NCI-H82 (cell line): ENCODE data around the gene P2RX6.
"Not testable (repeated sequence)": the region's sequence is repeated elsewhere in the genome, so short reads cannot be mapped to it uniquely, and the experiment has no call there.

Source experiments
- DNase-seq: peaks from one replicate; lab custom pipeline; 2025; lab: John Stamatoyannopoulos, UW

P2RX6 gene

GRCh38 chr22:21014726-21015465 lies at the start of gene P2RX6:
P2RX6 (plus strand) TSS chr22:21015165; CDS start chr22:21015175, 10 bp downstream.
- DNase-seq = peak; percentile 78

GRCh38 chr22:20965888-20966855 lies 48.8 kb upstream of the P2RX6 start:
- no peak for DNase-seq

GRCh38 chr22:20966883-20967696 lies 47.9 kb upstream of the P2RX6 start, which contains the start of gene AIFM3:
AIFM3 (plus strand) TSS chr22:20967255; CDS start chr22:20967945, 690 bp downstream.
- no peak for DNase-seq

GRCh38 chr22:20967697-20968211 lies 47.2 kb upstream of the P2RX6 start:
- peak; percentile 44 for DNase-seq

GRCh38 chr22:20968281-20968977 lies 46.5 kb upstream of the P2RX6 start:
- no peak for DNase-seq

- DNase-seq = no peak
Measured at GRCh38 chr22:20970939-20971657, 43.9 kb upstream of the P2RX6 start.

- not testable (repeated sequence) for DNase-seq
Measured at GRCh38 chr22:20972014-20972694, 42.8 kb upstream of the P2RX6 start.

GRCh38 chr22:20972933-20973577 lies 41.9 kb upstream of the P2RX6 start:
- DNase-seq = no peak

GRCh38 chr22:20973634-20974286 lies 41.2 kb upstream of the P2RX6 start:
- DNase-seq = no peak

- no peak for DNase-seq
Measured at GRCh38 chr22:20974336-20974955, 40.5 kb upstream of the P2RX6 start.

- no peak for DNase-seq
Measured at GRCh38 chr22:20975541-20976290, 39.2 kb upstream of the P2RX6 start.

GRCh38 chr22:20976291-20976877 lies 38.6 kb upstream of the P2RX6 start:
- no peak for DNase-seq

- no peak for DNase-seq
Measured at GRCh38 chr22:20977019-20977418, 37.9 kb upstream of the P2RX6 start.

- DNase-seq = no peak
Measured at GRCh38 chr22:20977516-20978170, 37.3 kb upstream of the P2RX6 start.

GRCh38 chr22:20978419-20978818 lies 36.5 kb upstream of the P2RX6 start:
- DNase-seq = no peak

- peak; percentile 47 for DNase-seq
Measured at GRCh38 chr22:20979243-20979809, 35.6 kb upstream of the P2RX6 start.
